Upper lobe of left lung (tissue), 4 donors: ENCODE data around the gene ANKS1B.

Source experiments
- EP300 ChIP-seq, 4 donors: sonication (generic); formaldehyde crosslinking; IDR thresholded peaks; one replicate each; pipeline ENCODE4 v1.5.1; 2017; ENCODE audit warnings: antibody characterized with exemption in 4 of 4, control low read depth in 2 of 4
- POLR2A ChIP-seq, 4 donors: fragments of 450-650 bp; IDR thresholded peaks; one replicate each; pipeline ENCODE4 v1.5.1; 2016 to 2017; ENCODE audit warnings: antibody characterized with exemption in 4 of 4, mild to moderate bottlenecking in 2 of 4
- POLR2AphosphoS5 ChIP-seq, 2 donors: sonication (generic); formaldehyde crosslinking; IDR thresholded peaks; one replicate each; pipeline ENCODE4 v1.5.1; 2017; ENCODE audit warnings: antibody characterized with exemption in 2 of 2
- TF ChIP-seq, protein P1 (sequence below), 6 experiments: fragments of 450-650 bp in 4 of 6; fragments of 200-600 bp in 2 of 6; sonication (generic) in 2 of 6; IDR thresholded peaks; one replicate each; pipeline ENCODE4 v1.5.1; 2016 to 2019; ENCODE audit warnings: antibody characterized with exemption in 6 of 6

- TF ChIP-seq, protein P1, sequence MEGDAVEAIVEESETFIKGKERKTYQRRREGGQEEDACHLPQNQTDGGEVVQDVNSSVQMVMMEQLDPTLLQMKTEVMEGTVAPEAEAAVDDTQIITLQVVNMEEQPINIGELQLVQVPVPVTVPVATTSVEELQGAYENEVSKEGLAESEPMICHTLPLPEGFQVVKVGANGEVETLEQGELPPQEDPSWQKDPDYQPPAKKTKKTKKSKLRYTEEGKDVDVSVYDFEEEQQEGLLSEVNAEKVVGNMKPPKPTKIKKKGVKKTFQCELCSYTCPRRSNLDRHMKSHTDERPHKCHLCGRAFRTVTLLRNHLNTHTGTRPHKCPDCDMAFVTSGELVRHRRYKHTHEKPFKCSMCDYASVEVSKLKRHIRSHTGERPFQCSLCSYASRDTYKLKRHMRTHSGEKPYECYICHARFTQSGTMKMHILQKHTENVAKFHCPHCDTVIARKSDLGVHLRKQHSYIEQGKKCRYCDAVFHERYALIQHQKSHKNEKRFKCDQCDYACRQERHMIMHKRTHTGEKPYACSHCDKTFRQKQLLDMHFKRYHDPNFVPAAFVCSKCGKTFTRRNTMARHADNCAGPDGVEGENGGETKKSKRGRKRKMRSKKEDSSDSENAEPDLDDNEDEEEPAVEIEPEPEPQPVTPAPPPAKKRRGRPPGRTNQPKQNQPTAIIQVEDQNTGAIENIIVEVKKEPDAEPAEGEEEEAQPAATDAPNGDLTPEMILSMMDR (IDR thresholded peaks at IDR 0.05): no peak
- TF ChIP-seq POLR2A (IDR thresholded peaks at IDR 0.05) (no peak), POLR2AphosphoS5 (IDR thresholded peaks at IDR 0.05) (no peak), EP300 (IDR thresholded peaks at IDR 0.05) (no peak)
Observed at GRCh38 chr12:98970950-98971349, 1013.8 kb downstream of the ANKS1B start.
